Brain microvascular endothelial cell (primary cell): ENCODE results near the gene UTS2.

ENCODE experiments used
- DNase-seq: peaks from one replicate; pipeline ENCODE4 v3.0.0-alpha.2; 2020
- H3K27ac ChIP-seq: fragments of 250-450 bp; sonication (Bioruptor Pico); 2 replicates; pipeline ENCODE4 v1.5.1; 2020; ENCODE audit warnings: mild to moderate bottlenecking, moderate library complexity
- H3K27me3 ChIP-seq: fragments of 250-450 bp; sonication (Bioruptor Pico); replicated peaks from 2 replicates; pipeline ENCODE4 v1.5.1; 2020; ENCODE audit warnings: mild to moderate bottlenecking
- H3K36me3 ChIP-seq: fragments of 250-450 bp; sonication (Bioruptor Pico); replicated peaks from 2 replicates; pipeline ENCODE4 v1.5.1; 2020; ENCODE audit warnings: mild to moderate bottlenecking
- H3K4me3 ChIP-seq: 2 replicates; pipeline ENCODE4 v1.5.1; 2011; ENCODE audit warnings: low read depth, mild to moderate bottlenecking, control low read depth, low read length, moderate library complexity
- in situ Hi-C: cut with HindIII; loops from 2 replicates; pipeline ENCODE4 v1.10.0; 2017; ENCODE audit warnings: low sequenced_read_pairs, low pct_ligation_motif_present
- TF ChIP-seq, protein P1 (sequence below): IDR thresholded peaks from 2 replicates; pipeline ENCODE4 v1.5.1; 2011; ENCODE audit warnings: low read depth, mild to moderate bottlenecking, moderate library complexity, low read length, control low read depth, inconsistent platforms; ENCODE audit errors: missing control alignments

UTS2 gene

DNA sequence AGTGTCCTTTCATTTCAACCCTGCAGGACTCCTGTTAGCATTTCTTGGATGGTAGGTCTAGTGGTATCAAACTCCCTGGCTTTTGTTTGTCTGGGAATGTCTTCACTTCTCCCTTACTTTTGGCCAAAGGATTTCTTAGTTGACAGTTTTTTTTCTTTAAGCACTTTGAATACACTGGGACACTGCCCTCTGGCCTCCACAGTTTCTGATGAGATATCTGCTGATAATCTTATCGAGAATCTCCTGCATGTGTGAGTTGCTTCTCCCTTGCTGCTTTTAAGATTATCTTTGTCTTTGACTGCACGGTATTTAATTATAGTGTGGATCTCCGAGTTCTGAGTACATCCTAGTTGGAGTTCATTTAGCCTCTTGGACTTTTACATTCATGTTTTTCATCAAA lies 13.3 kb downstream of the UTS2 start:
- no peaks in the 10 kb centered on the region for H3K36me3 ChIP-seq
- no peak for DNase-seq
- in situ Hi-C loops: no loop called here

DNA sequence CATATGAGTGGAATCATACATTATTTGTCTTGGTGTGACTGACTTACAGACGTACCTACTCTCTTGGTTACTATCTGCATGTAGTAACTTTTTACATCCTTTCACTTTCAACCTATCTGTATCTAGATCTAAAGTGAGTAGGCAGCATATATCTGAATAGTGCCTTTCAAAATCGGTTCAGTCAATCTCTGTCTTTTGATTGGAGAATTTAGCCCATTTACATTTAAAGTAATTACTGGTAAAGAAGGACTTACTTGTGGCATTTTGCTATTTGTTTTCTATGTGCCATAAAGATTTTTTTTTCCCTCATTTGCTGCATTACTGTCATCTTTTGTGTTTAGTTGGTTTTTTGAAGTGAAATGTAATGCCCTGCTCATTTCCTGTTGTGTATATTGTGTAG lies 14.2 kb downstream of the UTS2 start:
- no peaks in the 10 kb centered on the region for H3K36me3 ChIP-seq

More for the DNA sequence above, 13.3 kb downstream of the UTS2 start:
- Histone ChIP-seq H3K4me3 (no peak overlapping the region), H3K27me3 (no peaks in the 10 kb centered on the region), H3K27ac (no peak overlapping the region)
- TF ChIP-seq, protein P1, sequence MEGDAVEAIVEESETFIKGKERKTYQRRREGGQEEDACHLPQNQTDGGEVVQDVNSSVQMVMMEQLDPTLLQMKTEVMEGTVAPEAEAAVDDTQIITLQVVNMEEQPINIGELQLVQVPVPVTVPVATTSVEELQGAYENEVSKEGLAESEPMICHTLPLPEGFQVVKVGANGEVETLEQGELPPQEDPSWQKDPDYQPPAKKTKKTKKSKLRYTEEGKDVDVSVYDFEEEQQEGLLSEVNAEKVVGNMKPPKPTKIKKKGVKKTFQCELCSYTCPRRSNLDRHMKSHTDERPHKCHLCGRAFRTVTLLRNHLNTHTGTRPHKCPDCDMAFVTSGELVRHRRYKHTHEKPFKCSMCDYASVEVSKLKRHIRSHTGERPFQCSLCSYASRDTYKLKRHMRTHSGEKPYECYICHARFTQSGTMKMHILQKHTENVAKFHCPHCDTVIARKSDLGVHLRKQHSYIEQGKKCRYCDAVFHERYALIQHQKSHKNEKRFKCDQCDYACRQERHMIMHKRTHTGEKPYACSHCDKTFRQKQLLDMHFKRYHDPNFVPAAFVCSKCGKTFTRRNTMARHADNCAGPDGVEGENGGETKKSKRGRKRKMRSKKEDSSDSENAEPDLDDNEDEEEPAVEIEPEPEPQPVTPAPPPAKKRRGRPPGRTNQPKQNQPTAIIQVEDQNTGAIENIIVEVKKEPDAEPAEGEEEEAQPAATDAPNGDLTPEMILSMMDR: no peak

DNA sequence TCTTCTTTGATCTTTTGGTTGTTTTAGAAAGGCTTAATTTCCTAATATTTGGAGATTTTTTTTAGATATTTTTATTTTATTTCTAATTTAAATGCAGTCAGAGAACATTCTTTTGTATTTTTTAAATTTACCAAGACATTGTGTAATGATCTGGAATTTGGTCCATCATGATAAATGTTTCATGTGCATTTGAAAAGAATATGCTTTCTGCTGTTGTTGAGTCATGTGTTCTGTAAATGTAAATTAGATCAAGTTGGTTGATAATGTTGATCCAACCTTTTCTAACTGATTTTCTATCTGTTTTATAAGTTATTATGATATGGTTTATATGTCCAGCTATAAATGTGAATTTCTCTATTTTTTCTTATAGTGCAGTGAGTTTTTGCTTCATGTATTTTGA lies 19.8 kb downstream of the UTS2 start:
- DNase-seq: no peak
- H3K36me3 ChIP-seq: no peaks in the 10 kb centered on the region
- TF ChIP-seq, protein P1: no peak
- H3K27me3 ChIP-seq: no peaks in the 10 kb centered on the region
- in situ Hi-C loops: no loop called here
- H3K27ac ChIP-seq: no peak overlapping the region
- no peak overlapping the region for H3K4me3 ChIP-seq

More for the DNA sequence above, 14.2 kb downstream of the UTS2 start:
- Histone ChIP-seq H3K4me3 (no peak overlapping the region), H3K27ac (no peak overlapping the region), H3K27me3 (no peaks in the 10 kb centered on the region)
- TF ChIP-seq, protein P1: no peak
- in situ Hi-C loops: no loop called here
- no peak for DNase-seq

DNA sequence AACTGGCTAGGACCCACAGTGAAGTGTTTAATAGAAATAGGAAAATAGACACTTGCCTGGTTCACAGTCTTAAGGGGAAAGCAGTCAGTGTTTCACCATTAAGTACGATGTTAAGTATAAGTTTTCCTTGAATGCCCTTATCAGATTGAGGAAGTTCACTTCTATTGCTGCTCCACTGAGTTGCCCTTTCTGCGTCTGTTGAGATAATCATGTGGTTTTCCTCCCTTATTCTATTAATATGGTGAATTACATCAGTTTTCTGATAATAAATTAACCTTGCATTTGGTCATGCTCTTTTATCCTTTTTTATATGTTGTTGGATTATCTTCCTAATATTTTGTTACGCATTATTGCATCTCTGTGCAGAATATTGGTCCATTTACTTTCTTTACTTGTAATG lies 21.4 kb downstream of the UTS2 start:
- TF ChIP-seq, protein P1: no peak
- H3K36me3 ChIP-seq: no peaks in the 10 kb centered on the region
- DNase-seq: no peak

DNA sequence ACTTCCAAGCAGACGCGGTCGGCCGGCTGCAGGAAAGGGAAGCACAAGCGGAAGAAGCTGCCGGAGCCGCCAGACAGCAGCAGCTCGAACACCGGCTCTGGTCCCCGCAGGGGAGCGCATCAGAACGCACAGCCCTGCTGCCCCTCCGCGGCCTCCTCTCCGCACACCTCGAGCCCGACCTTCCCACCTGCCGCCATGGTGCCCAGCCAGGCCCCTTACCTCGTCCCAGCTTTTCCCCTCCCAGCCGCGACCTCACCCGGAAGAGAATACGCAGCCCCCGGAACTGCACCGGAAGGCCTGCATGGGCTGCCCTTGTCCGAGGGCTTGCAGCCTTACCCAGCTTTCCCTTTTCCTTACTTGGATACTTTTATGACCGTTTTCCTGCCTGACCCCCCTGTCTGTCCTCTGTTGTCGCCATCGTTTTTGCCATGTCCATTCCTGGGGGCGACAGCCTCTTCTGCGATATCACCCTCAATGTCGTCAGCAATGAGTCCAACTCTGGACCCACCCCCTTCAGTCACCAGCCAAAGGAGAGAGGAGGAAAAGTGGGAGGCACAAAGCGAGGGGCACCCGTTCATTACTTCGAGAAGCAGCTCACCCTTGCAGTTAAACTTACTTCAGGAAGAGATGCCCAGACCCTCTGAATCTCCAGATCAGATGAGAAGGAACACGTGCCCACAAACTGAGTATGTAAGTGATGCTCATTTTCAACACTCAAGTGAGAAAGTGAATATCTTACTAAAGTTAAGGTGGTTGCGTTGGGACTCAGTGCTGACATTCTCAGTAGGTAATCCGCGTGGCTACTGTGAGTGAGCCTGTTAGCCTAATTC lies 25.5 kb downstream of the UTS2 start:
- TF ChIP-seq, protein P1: no peak
- H3K36me3 ChIP-seq: no peaks in the 10 kb centered on the region
- H3K27me3 ChIP-seq: no peaks in the 10 kb centered on the region
- in situ Hi-C loops: no loop called here
- H3K4me3 ChIP-seq: peak overlapping the region; percentile 53
- H3K27ac ChIP-seq: no peak overlapping the region
- no peak for DNase-seq

More for the DNA sequence above, 21.4 kb downstream of the UTS2 start:
- Histone ChIP-seq H3K27me3 (no peaks in the 10 kb centered on the region), H3K27ac (no peak overlapping the region), H3K4me3 (no peak overlapping the region)
- in situ Hi-C loops: no loop called here
